Muscle of leg (tissue), 11 donors: Measurements from ENCODE around the gene LPCAT1. TPM values are rescaled to one million over a fixed set of nuclear protein-coding genes. Genes with fewer than 3 reads are reported as not detected.

Experiments
- DNase-seq: peaks from one replicate; pipeline ENCODE4 v3.0.0; 2013
- H3K27ac ChIP-seq: one replicate; pipeline ENCODE4 v1.5.1; 2013; ENCODE audit warnings: mild to moderate bottlenecking, low read length, control low read depth
- H3K27me3 ChIP-seq: one replicate; pipeline ENCODE4 v1.6.1; 2013; ENCODE audit warnings: low read length; ENCODE audit not compliant: control insufficient read depth, insufficient read depth
- H3K36me3 ChIP-seq: one replicate; pipeline ENCODE4 v1.6.1; 2013; ENCODE audit warnings: low read length; ENCODE audit not compliant: control insufficient read depth, insufficient read depth
- H3K4me1 ChIP-seq: one replicate; pipeline ENCODE4 v1.6.1; 2013; ENCODE audit warnings: low read length; ENCODE audit not compliant: control insufficient read depth, insufficient read depth
- H3K4me3 ChIP-seq: one replicate; pipeline ENCODE4 v1.5.1; 2013; ENCODE audit warnings: low read length, control low read depth
- H3K9me3 ChIP-seq: replicated peaks from 2 replicates; pipeline ENCODE4 v1.6.1; 2013; ENCODE audit warnings: low read depth, low read length; ENCODE audit not compliant: control insufficient read depth
- WGBS: methylation state at CpG from one replicate; pipeline ENCODE4 v1.1.5; 2013; ENCODE audit warnings: missing lambda C conversion rate; ENCODE audit not compliant: insufficient coverage; 5-methylcytosine and 5-hydroxymethylcytosine counted together
- polyA plus RNA-seq, 8 donors: library from polyadenylated mRNA; unstranded; fragments of 120-200 nt; gene quantifications; one replicate each; pipeline versions ENCODE4 v1.2.1 to v1.2.3, GENCODE V29; 2013; ENCODE audit warnings: inconsistent platforms in 1 of 8, low replicate concordance in 1 of 8; ENCODE audit not compliant: insufficient read length in 8 of 8, insufficient read depth in 1 of 8
- total RNA-seq: library from RNA; stranded (reverse); fragments of 120-200 nt; gene quantifications from one replicate; pipeline ENCODE4 v1.2.4, GENCODE V29; 2013

The LPCAT1 gene
- total and polyA plus RNA-seq, 9 donors = 23.6 to 47.6 (median 34.1) TPM

DNA sequence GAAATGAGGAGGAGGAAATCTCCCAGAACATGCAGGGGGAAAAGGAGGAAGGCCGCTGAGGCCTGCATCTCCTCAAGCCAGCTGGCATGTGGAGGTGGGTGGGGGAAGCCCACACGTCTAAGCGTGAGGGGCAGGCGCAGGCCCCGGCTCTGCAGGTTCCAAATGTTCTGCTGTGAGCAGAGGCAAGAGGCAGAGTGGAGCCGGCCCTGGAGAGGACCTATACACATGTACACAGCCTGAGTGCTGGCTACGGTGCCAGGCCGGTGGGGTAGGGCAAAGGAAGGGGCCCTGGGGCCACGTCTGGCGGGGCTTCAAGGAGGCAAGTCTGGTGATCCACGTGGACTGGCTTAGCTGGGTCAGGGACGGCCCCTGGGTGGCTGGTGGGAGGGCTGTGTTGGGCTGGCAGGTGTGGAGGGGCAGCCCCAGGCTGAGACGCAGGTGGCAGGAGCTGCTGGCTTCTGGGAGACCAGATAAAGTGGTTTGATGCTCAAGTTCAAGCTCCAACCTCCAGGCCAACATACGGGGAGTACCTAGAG, 26.4 kb downstream of the LPCAT1 start:
- peaks cover 47% of the 10 kb centered on the region for H3K4me1 ChIP-seq
- 42% methylated on average over 13 of the region's 14 CpGs for WGBS
- H3K27ac ChIP-seq = no peak overlapping the region
- H3K36me3 ChIP-seq = peaks cover 39% of the 10 kb centered on the region
- no peaks in the 10 kb centered on the region for H3K9me3 ChIP-seq
- DNase-seq = peak; percentile 48
- no peak overlapping the region for H3K4me3 ChIP-seq
- H3K27me3 ChIP-seq = no peaks in the 10 kb centered on the region

DNA sequence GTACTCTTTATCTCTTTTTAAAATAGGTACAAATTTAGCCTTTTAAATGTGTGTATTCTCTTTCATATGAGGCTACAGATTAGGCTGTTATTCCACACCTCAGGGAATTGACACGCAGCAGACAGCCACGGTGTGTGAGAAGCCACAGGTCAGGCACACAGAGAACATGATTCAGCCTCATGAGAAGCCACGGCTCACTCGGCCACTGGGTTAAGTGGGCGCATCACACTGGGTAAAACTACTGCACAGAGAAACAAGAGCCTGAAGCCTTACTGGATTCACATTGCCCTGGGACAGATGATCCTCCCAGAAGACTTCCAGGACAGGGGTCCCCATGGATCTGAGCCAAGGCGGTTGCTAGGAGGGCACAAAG, 28.2 kb downstream of the LPCAT1 start:
- H3K4me3 ChIP-seq = no peak overlapping the region
- no peaks in the 10 kb centered on the region for H3K9me3 ChIP-seq
- H3K4me1 ChIP-seq = peaks cover 34% of the 10 kb centered on the region
- H3K27me3 ChIP-seq = no peaks in the 10 kb centered on the region
- peaks cover 45% of the 10 kb centered on the region for H3K36me3 ChIP-seq
- H3K27ac ChIP-seq = no peak overlapping the region
- WGBS = 71% methylated on average over 6 of the region's 6 CpGs
- no peak for DNase-seq

DNA sequence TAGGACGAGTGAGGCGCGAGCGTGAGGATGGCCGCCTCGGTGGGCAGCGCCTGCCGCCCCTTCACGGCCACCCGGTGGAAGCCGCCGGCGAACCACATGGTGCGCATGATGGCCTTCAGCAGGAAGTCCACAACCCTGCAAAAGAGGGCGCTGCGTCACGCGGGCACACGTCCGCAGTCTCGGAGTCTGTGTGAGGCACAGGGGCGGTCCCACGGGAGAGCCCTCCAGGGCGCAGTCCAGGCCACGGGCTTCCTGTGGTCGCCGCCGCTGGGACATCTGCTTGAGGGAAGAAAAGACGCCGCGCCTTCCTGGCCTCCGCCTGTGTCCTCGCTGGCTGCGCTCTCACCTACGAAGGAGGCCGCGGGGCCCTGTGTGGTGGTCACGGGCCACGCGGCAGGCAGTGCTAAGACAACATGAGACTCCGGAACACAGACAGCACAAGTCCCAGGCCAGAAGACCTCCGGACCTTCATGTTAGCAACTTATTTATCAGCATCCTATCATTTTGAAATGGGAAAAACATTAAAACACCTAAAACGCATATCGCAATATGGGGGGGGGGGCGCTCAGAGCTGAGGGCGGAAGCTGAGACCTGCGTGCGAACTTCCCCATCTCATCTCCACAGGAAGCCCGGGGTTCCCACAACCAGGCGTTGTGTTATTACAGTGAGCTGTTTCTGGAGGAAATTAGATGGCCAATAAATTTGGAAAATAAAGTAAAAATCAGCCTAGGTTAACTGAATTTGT, 28.8 kb downstream of the LPCAT1 start:
- Histone ChIP-seq H3K9me3 (no peaks in the 10 kb centered on the region), H3K36me3 (peaks cover 49% of the 10 kb centered on the region), H3K4me1 (peaks cover 30% of the 10 kb centered on the region), H3K27ac (no peak overlapping the region), H3K27me3 (no peaks in the 10 kb centered on the region), H3K4me3 (no peak overlapping the region)
- DNase-seq = peak; percentile 45
- WGBS = 86% methylated on average over 28 of the region's 50 CpGs

GRCh38 chr5:1493941-1494340, 29.8 kb downstream of the LPCAT1 start:
- Histone ChIP-seq H3K36me3 (peaks cover 55% of the 10 kb centered on the region), H3K4me1 (peaks cover 20% of the 10 kb centered on the region)
- WGBS = 64% methylated on average over 11 of the region's 12 CpGs

DNA sequence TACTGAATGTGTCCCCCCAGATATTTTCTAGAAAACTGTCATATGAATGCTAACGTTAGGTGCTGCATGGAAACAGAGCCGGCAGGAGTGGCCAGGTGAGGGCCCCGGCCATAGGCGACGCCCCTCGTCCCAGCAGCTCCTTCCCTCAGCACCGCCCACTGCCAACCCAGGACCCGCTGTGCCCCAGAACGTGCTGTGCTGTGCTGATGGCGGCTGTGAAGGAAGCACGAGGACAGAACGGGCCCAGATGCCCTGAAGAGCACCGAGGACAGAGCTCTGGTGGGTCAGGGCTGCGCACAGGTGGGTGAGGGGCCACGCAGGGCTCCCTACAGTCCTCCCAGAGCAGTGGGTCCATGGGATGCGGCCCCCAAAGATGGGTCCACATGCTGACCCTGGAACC, 30.3 kb downstream of the LPCAT1 start:
- peaks cover 56% of the 10 kb centered on the region for H3K36me3 ChIP-seq
- 85% methylated on average over 16 of the region's 16 CpGs for WGBS
- H3K27me3 ChIP-seq = no peaks in the 10 kb centered on the region
- no peak overlapping the region for H3K4me3 ChIP-seq
- H3K27ac ChIP-seq = no peak overlapping the region
- peaks cover 18% of the 10 kb centered on the region for H3K4me1 ChIP-seq
- no peak for DNase-seq
- no peaks in the 10 kb centered on the region for H3K9me3 ChIP-seq

More at GRCh38 chr5:1493941-1494340, 29.8 kb downstream of the LPCAT1 start:
- no peak overlapping the region for H3K4me3 ChIP-seq
- H3K27me3 ChIP-seq = no peaks in the 10 kb centered on the region
- DNase-seq = no peak
- no peak overlapping the region for H3K27ac ChIP-seq
- H3K9me3 ChIP-seq = no peaks in the 10 kb centered on the region

DNA sequence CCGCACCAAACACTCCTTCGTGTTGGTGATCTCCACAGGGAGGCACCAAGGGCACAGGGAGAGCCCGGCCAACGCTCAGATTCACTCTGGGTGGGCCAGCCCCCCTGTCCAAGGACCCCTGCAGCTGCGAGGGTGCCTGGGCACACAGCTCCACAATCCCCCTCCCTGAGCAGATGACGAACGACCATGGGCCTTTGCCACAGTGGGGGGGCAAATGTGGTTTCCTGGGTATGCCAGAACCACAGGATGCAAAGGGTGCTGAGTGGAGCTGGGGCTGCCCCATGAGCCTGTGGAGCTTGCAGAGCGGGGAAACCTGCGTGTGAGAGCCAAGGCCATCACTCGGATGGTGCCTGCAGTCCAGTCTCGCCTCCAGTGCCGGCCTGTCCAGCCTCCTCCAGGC, 31.0 kb downstream of the LPCAT1 start:
- Histone ChIP-seq H3K9me3 (no peaks in the 10 kb centered on the region), H3K27me3 (no peaks in the 10 kb centered on the region), H3K4me1 (peaks cover 14% of the 10 kb centered on the region), H3K36me3 (peaks cover 59% of the 10 kb centered on the region), H3K4me3 (no peak overlapping the region), H3K27ac (no peak overlapping the region)
- DNase-seq = no peak
- WGBS = 78% methylated on average over 10 of the region's 12 CpGs

- Histone ChIP-seq H3K27me3 (no peaks in the 10 kb centered on the region), H3K27ac (no peak overlapping the region)
- 84% methylated on average over 10 of the region's 12 CpGs for WGBS
Measured at GRCh38 chr5:1490376-1490775, 33.4 kb downstream of the LPCAT1 start.

DNA sequence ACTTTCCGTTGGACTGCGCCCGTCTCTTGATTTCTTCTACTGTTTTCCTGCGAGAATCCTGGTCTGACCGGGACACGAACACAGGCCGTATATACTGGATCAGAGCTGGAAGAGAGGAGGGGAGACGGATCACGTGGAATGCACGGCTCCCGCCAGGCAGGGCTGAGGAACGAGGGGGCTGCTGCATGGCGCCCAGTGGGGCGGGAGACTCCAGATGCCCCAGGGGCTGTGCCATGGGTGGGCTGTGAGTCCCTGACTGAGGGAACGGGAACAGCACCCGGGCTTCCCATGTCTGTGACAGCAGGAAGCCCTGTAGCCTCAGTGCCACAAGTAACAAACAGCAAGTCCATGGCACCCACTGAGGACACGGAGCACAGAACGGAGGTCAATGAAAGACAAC, 34.0 kb downstream of the LPCAT1 start:
- Histone ChIP-seq H3K9me3 (no peaks in the 10 kb centered on the region), H3K36me3 (peaks cover 80% of the 10 kb centered on the region), H3K4me1 (no peaks in the 10 kb centered on the region), H3K4me3 (no peak overlapping the region), H3K27me3 (no peaks in the 10 kb centered on the region), H3K27ac (no peak overlapping the region)
- no peak for DNase-seq
- WGBS = 93% methylated on average over 18 of the region's 18 CpGs

More at GRCh38 chr5:1490376-1490775, 33.4 kb downstream of the LPCAT1 start:
- H3K9me3 ChIP-seq = no peaks in the 10 kb centered on the region
- peaks cover 77% of the 10 kb centered on the region for H3K36me3 ChIP-seq
- no peak overlapping the region for H3K4me3 ChIP-seq
- DNase-seq = no peak
- no peaks in the 10 kb centered on the region for H3K4me1 ChIP-seq

- Histone ChIP-seq H3K27me3 (no peaks in the 10 kb centered on the region), H3K4me3 (no peak overlapping the region), H3K9me3 (no peaks in the 10 kb centered on the region), H3K4me1 (no peaks in the 10 kb centered on the region), H3K27ac (no peak overlapping the region), H3K36me3 (peaks cover 80% of the 10 kb centered on the region)
- DNase-seq = no peak
- WGBS = 81% methylated on average over 9 of the region's 14 CpGs
Measured at GRCh38 chr5:1488882-1489680, 34.7 kb downstream of the LPCAT1 start.

- H3K9me3 ChIP-seq = no peaks in the 10 kb centered on the region
- WGBS = 93% methylated on average over 27 of the region's 27 CpGs
Measured at GRCh38 chr5:1487079-1487764, 36.5 kb downstream of the LPCAT1 start.

More at GRCh38 chr5:1487079-1487764, 36.5 kb downstream of the LPCAT1 start:
- no peaks in the 10 kb centered on the region for H3K27me3 ChIP-seq
- DNase-seq = no peak
- no peak overlapping the region for H3K27ac ChIP-seq
- no peaks in the 10 kb centered on the region for H3K4me1 ChIP-seq
- H3K4me3 ChIP-seq = no peak overlapping the region
- peaks cover 73% of the 10 kb centered on the region for H3K36me3 ChIP-seq
